K562 (cell line): ENCODE data around the gene MMAB. TPM values are rescaled to one million over a fixed set of nuclear protein-coding genes. Genes with fewer than 3 reads are reported as not detected.

ENCODE experiments used
- CEBPZ ChIP-seq: fragments of 150-350 bp; IDR thresholded peaks from 2 replicates; pipeline ENCODE4 v1.6.1; 2014; ENCODE audit warnings: low read depth, mild to moderate bottlenecking, low read length, borderline replicate concordance
- FIP1L1 ChIP-seq: fragments of 200-400 bp; formaldehyde crosslinking; IDR thresholded peaks from 2 replicates; pipeline ENCODE4 v1.6.1; 2018; ENCODE audit warnings: mild to moderate bottlenecking, low read depth, low read length; ENCODE audit not compliant: poor library complexity, severe bottlenecking
- MEIS2 ChIP-seq: fragments of 450-650 bp; IDR thresholded peaks from 2 replicates; pipeline ENCODE4 v1.6.1; 2014; ENCODE audit warnings: mild to moderate bottlenecking; ENCODE audit not compliant: partially characterized antibody
- MLLT1 ChIP-seq, 2 experiments: fragments of 450-650 bp; IDR thresholded peaks; 2 replicates each; pipeline ENCODE4 v1.6.1; 2016
- PBX2 ChIP-seq, 2 experiments: IDR thresholded peaks in 1 of 2; conservative IDR thresholded peaks in 1 of 2; 2 replicates each; pipeline ENCODE4 v1.6.1; 2016; ENCODE audit warnings: low read depth in 2 of 2, mild to moderate bottlenecking in 1 of 2, missing compliant biosample characterization in 1 of 2, missing genetic modification characterization in 1 of 2, moderate library complexity in 1 of 2
- TOE1 ChIP-seq, 2 experiments: fragments of 450-650 bp in 1 of 2; sonication (generic) in 1 of 2; formaldehyde crosslinking in 1 of 2; IDR thresholded peaks; 2 replicates each; pipeline versions ENCODE4 v1.7.1 to v1.8.0; 2016 to 2022; ENCODE audit warnings: borderline replicate concordance in 2 of 2, mild to moderate bottlenecking in 2 of 2, antibody characterized with exemption in 1 of 2, inconsistent platforms in 1 of 2, low read depth in 1 of 2, missing genetic modification reagents in 1 of 2, moderate library complexity in 1 of 2
- ZBTB8A ChIP-seq: fragments of 450-650 bp; IDR thresholded peaks from 2 replicates; pipeline ENCODE4 v1.6.1; 2018; ENCODE audit warnings: mild to moderate bottlenecking, moderate library complexity; ENCODE audit not compliant: partially characterized antibody
- polyA plus RNA-seq, 8 experiments: library from polyadenylated mRNA; depleted of rRNA in 4 of 8; stranded (reverse) in 5 of 8; unstranded in 3 of 8; fragments of >200 nt; fragmentation: Nextera tagmentation in 2 of 8; fragmentation: Illumina TruSeq in 1 of 8; extraction: Ambion mirVana in 2 of 8; extraction: Trizol in 1 of 8; gene quantifications; 2 replicates each; pipeline versions ENCODE4 v1.2.1 to v1.2.3, GENCODE V29; 2011 to 2014; ENCODE audit warnings: inconsistent platforms in 1 of 8, missing spikeins in 1 of 8
- total RNA-seq, 7 experiments: library from RNA; depleted of rRNA in 6 of 7; stranded (reverse); fragments of >200 nt in 6 of 7; fragmentation: Illumina TruSeq in 2 of 7; extraction: Trizol in 2 of 7; gene quantifications; 2 replicates each; pipeline versions ENCODE4 v1.2.1 to v1.2.3, GENCODE V29; 2011 to 2021; ENCODE audit warnings: low replicate concordance in 1 of 7

The MMAB gene
- total and polyA plus RNA-seq, 9 of the 15 experiments (the other 6 are each of a cell fraction or from before 2014, with no cell fraction given) = 9.5 to 76.1 (median 46.2) TPM

- TF ChIP-seq PBX2 (CRISPR knock-in tag; IDR thresholded peaks at IDR 0.05; ENCODE audit: low read depth) (no peak), PBX2 (tag; conservative IDR thresholded peaks at IDR 0.05; ENCODE audit: low read depth) (no peak), MLLT1 (IDR thresholded peaks at IDR 0.05) (no peak), CEBPZ (no peak), FIP1L1 (no peak), TOE1 (IDR thresholded peaks at IDR 0.05; ENCODE audit: borderline replicate concordance) (no peak), TOE1 (CRISPR knock-in tag; IDR thresholded peaks at IDR 0.05; ENCODE audit: borderline replicate concordance, low read depth) (no peak), ZBTB8A (no peak), MEIS2 (no peak)
- TF ChIP-seq, all 486 proteins: peak for 0
These were observed 36.2 kb downstream of the MMAB start (continued) for GRCh38 chr12:109537136-109537535.
